ENCODE results near the gene SULT1E1.

SULT1E1 gene, protein sequence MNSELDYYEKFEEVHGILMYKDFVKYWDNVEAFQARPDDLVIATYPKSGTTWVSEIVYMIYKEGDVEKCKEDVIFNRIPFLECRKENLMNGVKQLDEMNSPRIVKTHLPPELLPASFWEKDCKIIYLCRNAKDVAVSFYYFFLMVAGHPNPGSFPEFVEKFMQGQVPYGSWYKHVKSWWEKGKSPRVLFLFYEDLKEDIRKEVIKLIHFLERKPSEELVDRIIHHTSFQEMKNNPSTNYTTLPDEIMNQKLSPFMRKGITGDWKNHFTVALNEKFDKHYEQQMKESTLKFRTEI

GRCh38 chr4:69860052-69860451 lies at the start of gene SULT1E1:
Gene SULT1E1, minus strand, starts transcription at chr4:69860145. Its CDS starts 2,501 bp downstream, at chr4:69857644.
- no peak for DNase-seq

- no peak for DNase-seq
Observed at GRCh38 chr4:69909195-69909594, 49.2 kb upstream of the SULT1E1 start.

- no peak for DNase-seq
Observed at GRCh38 chr4:69907151-69907550, 47.2 kb upstream of the SULT1E1 start.

DNA sequence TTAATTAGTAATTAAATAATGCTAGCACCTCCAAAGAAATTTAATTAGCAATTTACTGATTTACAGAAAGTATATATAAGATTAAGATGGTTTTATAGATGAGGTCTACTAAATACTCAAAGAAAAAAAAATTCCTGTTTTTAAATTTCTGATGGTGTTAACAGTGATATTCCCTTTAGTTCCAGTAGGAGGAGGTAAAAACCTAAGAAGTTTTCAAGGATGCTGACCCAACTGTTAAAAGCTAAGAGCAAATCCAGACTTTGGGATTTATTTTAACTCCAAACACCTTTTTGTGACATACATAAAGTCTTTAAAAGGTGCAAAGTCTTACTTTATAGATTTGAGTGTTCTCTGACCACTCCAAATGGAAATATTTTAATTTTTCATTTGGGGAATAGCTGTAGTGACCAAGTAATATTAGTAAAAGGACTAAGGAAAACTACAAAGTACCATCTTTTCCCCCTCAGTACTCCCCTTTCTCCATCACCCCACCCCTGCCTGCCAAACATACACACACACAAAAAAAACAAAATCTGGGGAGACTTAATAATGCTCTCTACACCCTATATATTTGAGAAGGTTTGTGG lies 36.7 kb upstream of the SULT1E1 start:
- DNase-seq = no peak

DNA sequence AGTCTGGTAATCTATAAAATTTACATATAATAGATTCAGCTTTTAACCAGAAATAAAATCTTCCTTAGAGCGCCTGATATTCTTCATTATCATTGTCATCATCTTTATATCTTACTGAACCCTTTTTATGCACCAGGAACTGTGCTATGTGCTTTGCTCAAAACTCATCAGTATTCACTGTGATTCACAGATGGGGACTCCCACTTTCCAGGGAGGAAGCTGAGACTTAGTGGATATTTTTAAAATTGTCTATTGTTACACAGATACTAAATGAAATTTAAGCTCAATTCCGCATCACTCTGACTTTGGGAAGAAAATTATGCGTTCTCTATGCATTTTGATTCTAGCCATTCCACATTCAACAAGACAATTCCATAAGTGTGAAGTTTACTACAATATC lies 34.8 kb upstream of the SULT1E1 start:
- DNase-seq = no peak

- DNase-seq = no peak
Observed at GRCh38 chr4:69894186-69894585, 34.2 kb upstream of the SULT1E1 start.

GRCh38 chr4:69888336-69888735 lies 28.4 kb upstream of the SULT1E1 start:
- DNase-seq = no peak

GRCh38 chr4:69882150-69882549 lies 22.2 kb upstream of the SULT1E1 start:
- DNase-seq = no peak

GRCh38 chr4:69881173-69881773 lies 21.3 kb upstream of the SULT1E1 start:
- DNase-seq = no peak

GRCh38 chr4:69878250-69878649 lies 18.3 kb upstream of the SULT1E1 start:
- DNase-seq = no peak

GRCh38 chr4:69877453-69877852 lies 17.5 kb upstream of the SULT1E1 start:
- DNase-seq = no peak

DNA sequence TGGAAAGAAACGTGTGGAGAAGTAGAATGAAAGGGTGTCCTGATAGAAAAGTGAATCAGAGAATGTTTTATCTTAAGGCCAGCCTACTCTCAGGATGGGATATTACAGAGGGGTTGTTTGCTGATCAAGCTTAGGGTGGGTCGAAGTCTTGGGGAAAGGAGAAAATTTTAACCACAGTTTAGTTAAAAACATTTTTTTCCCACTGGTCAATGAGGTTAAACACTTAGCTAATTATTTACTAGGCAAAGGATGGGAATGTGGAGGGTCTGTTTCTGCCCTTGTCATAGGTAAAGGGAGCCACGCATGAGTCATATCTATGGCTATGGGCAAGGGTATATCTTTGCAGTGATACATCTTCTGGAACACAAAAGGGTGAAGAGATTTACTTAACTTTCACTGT lies 16.1 kb upstream of the SULT1E1 start:
- DNase-seq = no peak

DNA sequence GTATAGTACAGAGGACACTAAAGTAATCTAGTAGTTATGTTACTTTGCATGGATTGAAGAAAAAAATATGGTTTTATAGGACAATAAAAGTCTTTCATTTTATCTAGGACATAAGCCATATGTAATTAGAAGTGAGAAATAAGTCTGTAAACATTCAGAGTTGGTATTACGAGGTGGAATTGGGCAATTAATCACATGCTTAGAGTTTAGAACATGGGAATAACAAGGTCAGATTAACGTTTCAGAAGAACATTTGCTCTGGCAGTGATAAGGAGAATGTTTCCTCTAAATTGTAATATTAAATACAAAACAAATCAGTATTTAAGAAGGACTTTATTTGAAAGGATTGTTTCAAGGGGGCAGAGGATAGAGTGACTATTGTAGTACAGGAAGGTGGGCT lies 15.6 kb upstream of the SULT1E1 start:
- no peak for DNase-seq

GRCh38 chr4:69874507-69874906 lies 14.6 kb upstream of the SULT1E1 start:
- DNase-seq = no peak

GRCh38 chr4:69861756-69862155 lies 1.8 kb upstream of the SULT1E1 start:
- no peak for DNase-seq

DNA sequence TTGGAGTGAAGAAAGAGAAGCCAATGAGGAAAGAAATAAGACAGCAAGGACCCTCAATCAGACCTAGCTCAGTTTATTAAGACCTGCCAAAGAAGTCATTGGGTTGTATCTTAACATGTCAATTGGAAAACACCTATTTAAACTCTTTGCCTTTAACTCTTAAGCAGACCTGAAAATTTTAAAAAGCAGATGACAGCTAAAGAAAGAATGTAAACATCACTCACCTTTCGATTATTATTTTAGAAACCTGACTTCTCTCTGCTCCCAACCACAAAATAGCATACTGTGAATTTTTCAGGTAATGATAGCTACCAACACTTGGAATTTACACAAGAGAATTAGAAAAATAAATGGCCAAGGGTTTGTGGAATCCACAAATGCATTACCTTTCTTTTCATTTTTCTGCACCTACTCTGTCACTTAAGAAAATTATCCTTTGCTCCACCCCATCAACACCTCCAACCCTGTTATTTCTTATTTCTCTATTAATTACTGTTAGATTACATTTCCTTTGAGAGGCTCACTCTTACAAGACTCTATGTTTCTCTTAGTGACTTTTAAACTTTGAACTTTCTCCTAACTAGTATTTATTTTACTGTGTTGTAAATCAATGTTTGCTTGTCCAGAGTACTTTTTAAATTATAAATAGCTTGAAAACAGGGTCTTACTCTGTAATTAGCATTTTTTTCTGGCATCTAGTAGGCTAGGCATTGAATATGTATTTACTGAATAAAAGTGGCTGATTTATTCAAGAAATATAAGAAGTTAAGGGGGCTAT lies 765 bp upstream of the SULT1E1 start:
- no peak for DNase-seq

- no peak for DNase-seq
Observed at GRCh38 chr4:69859140-69859685, 732 bp downstream of the SULT1E1 start.

- DNase-seq = no peak
Observed at GRCh38 chr4:69858690-69859089, 1.3 kb downstream of the SULT1E1 start.

DNA sequence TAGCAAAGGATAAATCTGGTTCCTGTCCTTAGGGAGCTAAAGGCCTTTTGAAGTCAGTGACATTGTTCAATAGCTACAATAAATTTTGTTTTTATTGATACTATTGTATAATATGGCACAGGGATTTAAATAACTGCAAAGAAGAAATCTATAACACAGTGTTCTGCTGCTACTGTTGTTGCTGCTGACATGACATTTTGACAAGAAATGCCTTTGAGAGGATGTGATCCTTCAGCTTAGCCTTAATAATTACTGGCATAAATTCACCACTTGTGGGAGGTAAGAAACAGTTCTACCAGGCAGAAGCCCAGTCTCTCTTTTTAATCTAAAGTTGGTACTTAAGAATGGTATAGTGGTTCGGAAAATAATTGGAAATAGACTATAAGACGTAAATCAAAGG lies 4.1 kb downstream of the SULT1E1 start:
- DNase-seq = no peak

DNA sequence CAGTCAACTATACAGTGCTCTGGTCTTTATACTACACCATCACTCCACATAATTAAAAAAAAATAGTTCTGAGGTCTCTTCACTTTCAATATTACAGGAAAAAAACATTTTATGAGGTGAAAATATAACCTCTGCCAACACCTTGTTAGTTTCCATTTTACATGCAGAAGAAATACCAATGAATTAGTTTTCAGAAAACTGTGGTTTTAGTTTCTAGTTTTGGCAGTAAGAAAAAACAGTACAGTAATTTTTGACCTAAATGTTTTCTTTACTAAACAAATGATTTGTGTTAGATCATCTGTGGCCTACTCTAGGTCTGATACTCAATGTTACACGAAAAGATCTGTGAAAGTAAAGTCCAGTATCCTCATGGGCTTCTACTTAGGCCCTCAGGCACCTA lies 10.0 kb downstream of the SULT1E1 start:
- no peak for DNase-seq

DNA sequence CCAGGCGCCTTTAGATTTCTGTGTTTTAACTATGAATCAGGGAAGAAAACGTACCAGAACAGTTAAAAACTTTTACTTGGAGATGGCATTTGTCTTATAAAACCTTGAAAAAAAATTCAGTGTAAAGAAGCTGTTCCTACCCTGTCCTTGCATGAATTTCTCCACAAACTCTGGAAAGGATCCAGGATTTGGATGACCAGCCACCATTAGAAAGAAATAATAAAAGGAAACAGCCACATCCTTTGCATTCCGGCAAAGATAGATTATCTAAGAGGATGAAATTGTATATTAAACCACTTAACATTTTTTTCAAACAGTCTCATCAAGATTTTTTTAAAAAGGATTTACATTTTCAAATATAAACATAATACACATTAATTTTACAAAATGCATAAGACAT lies 10.6 kb downstream of the SULT1E1 start:
- DNase-seq = no peak

DNA sequence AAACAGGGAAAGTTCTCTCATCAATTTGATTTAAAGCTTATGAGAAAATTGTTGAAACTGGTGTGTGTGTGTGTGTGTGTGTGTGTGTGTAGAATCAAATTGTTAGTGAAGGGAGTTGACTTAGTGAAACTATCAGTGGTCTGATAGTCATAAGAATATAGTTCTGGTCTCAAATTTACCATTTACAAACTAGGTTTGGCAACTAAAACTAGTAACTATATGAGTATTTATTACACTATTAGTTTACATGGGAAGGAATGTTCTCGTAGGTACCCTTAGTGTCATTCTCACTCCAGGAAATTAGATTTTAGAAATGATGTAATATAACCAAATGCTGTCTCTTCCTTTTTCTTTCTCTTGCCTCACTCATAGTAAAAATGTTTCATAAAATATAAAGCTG lies 11.9 kb downstream of the SULT1E1 start:
- no peak for DNase-seq

- DNase-seq = no peak
Observed at GRCh38 chr4:69843932-69844331, 16.0 kb downstream of the SULT1E1 start.
